Sigmoid colon (tissue), 7 donors: ENCODE results near the gene GDPD3. TPM values are rescaled to one million over a fixed set of nuclear protein-coding genes. Genes with fewer than 3 reads are reported as not detected.

Experiments used
- DNase-seq: peaks from one replicate; pipeline ENCODE4 v3.0.0-alpha.2; 2019
- H3K27ac ChIP-seq, 4 donors: fragments of 200-600 bp; sonication (generic); one replicate each; pipeline ENCODE4 v1.5.1; 2016 to 2019; ENCODE audit warnings: mild to moderate bottlenecking in 1 of 4
- H3K27me3 ChIP-seq, 3 donors: fragments of 200-600 bp; sonication (generic); one replicate each; pipeline ENCODE4 v1.5.1; 2019; ENCODE audit warnings: mild to moderate bottlenecking in 1 of 3
- H3K36me3 ChIP-seq, 4 donors: fragments of 200-600 bp; sonication (generic); one replicate each; pipeline ENCODE4 v1.5.1; 2016 to 2019
- H3K4me1 ChIP-seq, 4 donors: fragments of 200-600 bp; sonication (generic); one replicate each; pipeline ENCODE4 v1.5.1; 2017 to 2019
- H3K4me3 ChIP-seq, 4 donors: fragments of 200-600 bp; sonication (generic); one replicate each; pipeline ENCODE4 v1.5.1; 2017 to 2019; ENCODE audit warnings: mild to moderate bottlenecking in 2 of 4, moderate library complexity in 1 of 4
- H3K9me3 ChIP-seq, 4 donors: fragments of 200-600 bp in 3 of 4; sonication (generic) in 3 of 4; one replicate each; pipeline versions ENCODE4 v1.5.1 to v1.6.1; 2013 to 2019
- CTCF ChIP-seq, 4 experiments: fragments of 450-650 bp in 3 of 4; fragments of 200-600 bp in 1 of 4; IDR thresholded peaks; one replicate each; pipeline ENCODE4 v1.5.1; 2016 to 2019; ENCODE audit warnings: antibody characterized with exemption in 4 of 4, mild to moderate bottlenecking in 3 of 4, moderate library complexity in 2 of 4
- EP300 ChIP-seq, 4 donors: sonication (generic); formaldehyde crosslinking; IDR thresholded peaks; one replicate each; pipeline ENCODE4 v1.6.1; 2017; ENCODE audit warnings: antibody characterized with exemption in 4 of 4
- POLR2A ChIP-seq, 2 donors: fragments of 450-650 bp; IDR thresholded peaks; one replicate each; pipeline ENCODE4 v1.6.1; 2016; ENCODE audit warnings: antibody characterized with exemption in 2 of 2, mild to moderate bottlenecking in 2 of 2, moderate library complexity in 2 of 2
- POLR2AphosphoS5 ChIP-seq, 4 donors: sonication (generic); formaldehyde crosslinking; IDR thresholded peaks; one replicate each; pipeline ENCODE4 v1.6.1; 2017; ENCODE audit warnings: antibody characterized with exemption in 4 of 4
- WGBS, 2 donors: extraction: QIAGEN DNeasy Blood & Tissue Kit; methylation state at CpG; one replicate each; pipeline ENCODE4 v1.1.7; 2013; 5-methylcytosine and 5-hydroxymethylcytosine counted together
- intact Hi-C: fragments of 100-400 bp; cut with DNase I; formaldehyde crosslinking; loops from one replicate; pipeline ENCODE4 v1.15.1; 2023
- polyA plus RNA-seq, 3 donors: library from polyadenylated mRNA; stranded (reverse); fragments of 200-250 nt; gene quantifications; one replicate each; pipeline ENCODE4 v1.2.3, GENCODE V29; 2013
- total RNA-seq, 4 donors: library from RNA; depleted of rRNA; stranded (reverse); fragments of >200 nt; gene quantifications; one replicate each; pipeline ENCODE4 v1.1.0, GENCODE V29; 2016
- donor health status: healthy with polysubstance abuse.
- donor health status: Bipolar disorder and iron deficiency.
- donor health status: healthy.

The GDPD3 gene
- total and polyA plus RNA-seq, 7 donors, result 0.54 to 68.8 (median 8.0) TPM

- Histone ChIP-seq H3K27me3 (no peaks in the 10 kb centered on the region), H3K4me1 (peaks cover 0 to 51% (median 48%) of the 10 kb centered on the region in 4 donors), H3K27ac (peak overlapping the region; percentile 81 to 97 (median 87)), H3K4me3 (peak overlapping the region in 3 of 4 donors; percentile 49 to 65 (median 50)), H3K9me3 (peaks cover 0 to 6% (median 4%) of the 10 kb centered on the region in 4 donors), H3K36me3 (peaks cover 0 to 23% (median 10%) of the 10 kb centered on the region in 4 donors)
- TF ChIP-seq CTCF (IDR thresholded peaks at IDR 0.05) (peak in 3 of 4 experiments; percentile 15 to 48 (median 30)), POLR2AphosphoS5 (IDR thresholded peaks at IDR 0.05) (peak in 3 of 4 donors; percentile 42 to 72 (median 63)), POLR2A (IDR thresholded peaks at IDR 0.05) (no peak)
- intact Hi-C loops, result loop anchor here (5.0 to 10.0 kb wide), 6 partner anchors 98 to 1362 kb away; partner anchors contain the start of genes ARMC5, FBRS, HIRIP3 and INO80E
- peak; percentile 90 for DNase-seq
- WGBS, 2 donors, result 3 to 4% methylated on average over 22 of the region's 22 CpGs
These were observed 20.8 kb downstream of the GDPD3 start for GRCh38 chr16:30092373-30093010.

- H3K36me3 ChIP-seq, result peaks cover 0 to 23% (median 10%) of the 10 kb centered on the region in 4 donors
- 1% methylated on average over 76 of the region's 76 CpGs for WGBS, 2 donors
- H3K27me3 ChIP-seq, result no peaks in the 10 kb centered on the region
- TF ChIP-seq CTCF (IDR thresholded peaks at IDR 0.05), result peak; percentile 76 to 92 (median 85)
- peak in 3 of 4 donors; percentile 49 to 66 (median 63) for TF ChIP-seq POLR2AphosphoS5 (IDR thresholded peaks at IDR 0.05)
- TF ChIP-seq POLR2A (IDR thresholded peaks at IDR 0.05), result no peak
- TF ChIP-seq EP300 (IDR thresholded peaks at IDR 0.05), result no peak
- intact Hi-C loops, result loop anchor here (2.0 to 10.0 kb wide), 7 partner anchors 21 to 1363 kb away; partner anchors contain the start of genes ARMC5, FBRS, HIRIP3 and INO80E
- peak within 1 kb of the TSS; percentile 35 to 65 (median 50) for H3K4me3 ChIP-seq
- H3K9me3 ChIP-seq, result no peaks in the 10 kb centered on the region
- peak within 1 kb of the TSS; percentile 81 to 97 (median 87) for H3K27ac ChIP-seq
- peaks cover 0 to 51% (median 46%) of the 10 kb centered on the region in 4 donors for H3K4me1 ChIP-seq
- DNase-seq, result peak; percentile 96
These were observed 21.6 kb downstream of the GDPD3 start, which contains the start of gene TBX6 for GRCh38 chr16:30091474-30092372. Gene TBX6 (minus strand): TSS chr16:30091924. CDS start chr16:30091193, 731 bp downstream.

GRCh38 chr16:30090610-30091331 lies 22.6 kb downstream of the GDPD3 start:
- H3K36me3 ChIP-seq, result peaks cover 0 to 23% (median 10%) of the 10 kb centered on the region in 4 donors
- H3K9me3 ChIP-seq, result no peaks in the 10 kb centered on the region
- WGBS, 2 donors, result 76 to 81% methylated on average over 26 of the region's 26 CpGs
- DNase-seq, result no peak
- H3K4me3 ChIP-seq, result peak overlapping the region in 3 of 4 donors; percentile 49 to 65 (median 50)
- peaks cover 0 to 47% (median 44%) of the 10 kb centered on the region in 4 donors for H3K4me1 ChIP-seq
- TF ChIP-seq POLR2AphosphoS5 (IDR thresholded peaks at IDR 0.05) (no peak), EP300 (IDR thresholded peaks at IDR 0.05) (no peak), CTCF (IDR thresholded peaks at IDR 0.05) (no peak), POLR2A (IDR thresholded peaks at IDR 0.05) (no peak)
- H3K27me3 ChIP-seq, result no peaks in the 10 kb centered on the region
- H3K27ac ChIP-seq, result peak overlapping the region; percentile 81 to 97 (median 87)
- intact Hi-C loops, result loop anchor here (2.0 to 10.0 kb wide), 7 partner anchors 20 to 1364 kb away; partner anchors contain the start of genes ARMC5, FBRS, HIRIP3 and INO80E
